Thymus (tissue), 11 donors: ENCODE results near the gene MAD1L1. TPM values are rescaled to one million over a fixed set of nuclear protein-coding genes. Genes with fewer than 3 reads are reported as not detected.

ENCODE experiments used
- DNase-seq, 9 donors: peaks; one replicate each; pipeline ENCODE4 v3.0.0-alpha.2; 2013; ENCODE audit warnings: low spot score in 9 of 9, low read depth in 6 of 9, missing footprints in 1 of 9
- H3K27ac ChIP-seq, 2 donors: one replicate each; pipeline ENCODE4 v1.5.1; 2013; ENCODE audit warnings: control low read depth in 1 of 2, low read depth in 1 of 2, low read length in 1 of 2, mild to moderate bottlenecking in 1 of 2, moderate library complexity in 1 of 2
- H3K27me3 ChIP-seq, 2 donors: one replicate each; pipeline ENCODE4 v1.5.1; 2013; ENCODE audit warnings: low read length in 1 of 2; ENCODE audit not compliant: control insufficient read depth in 2 of 2, insufficient read depth in 1 of 2
- H3K36me3 ChIP-seq, 2 donors: one replicate each; pipeline ENCODE4 v1.5.1; 2013; ENCODE audit warnings: low read length in 1 of 2, mild to moderate bottlenecking in 1 of 2, moderate library complexity in 1 of 2; ENCODE audit not compliant: control insufficient read depth in 2 of 2, insufficient read depth in 2 of 2
- H3K4me1 ChIP-seq, 2 donors: one replicate each; pipeline ENCODE4 v1.5.1; 2013; ENCODE audit warnings: low read length in 2 of 2; ENCODE audit not compliant: control insufficient read depth in 2 of 2, insufficient read depth in 2 of 2
- H3K4me3 ChIP-seq, 2 donors: one replicate each; pipeline ENCODE4 v1.5.1; 2013; ENCODE audit warnings: low read length in 2 of 2, control low read depth in 1 of 2, mild to moderate bottlenecking in 1 of 2
- H3K9me3 ChIP-seq, 2 donors: one replicate each; pipeline ENCODE4 v1.5.1; 2013; ENCODE audit warnings: low read length in 1 of 2, mild to moderate bottlenecking in 1 of 2; ENCODE audit not compliant: control insufficient read depth in 2 of 2, insufficient read depth in 1 of 2
- WGBS: extraction: QIAGEN DNeasy Blood & Tissue Kit; methylation state at CpG from one replicate; pipeline ENCODE4 v1.1.7; 2013; 5-methylcytosine and 5-hydroxymethylcytosine counted together
- polyA plus RNA-seq: library from polyadenylated mRNA; stranded (reverse); fragments of 200-250 nt; gene quantifications from one replicate; pipeline ENCODE4 v1.2.3, GENCODE V29; 2013
- total RNA-seq: library from RNA; stranded (reverse); fragments of 120-200 nt; gene quantifications from one replicate; pipeline ENCODE4 v1.2.4, GENCODE V29; 2013
- donor health status: healthy.

Gene MAD1L1
- total and polyA plus RNA-seq, 2 donors = 93.3 to 103 TPM

- no peak overlapping the region for H3K27ac ChIP-seq
- no peak overlapping the region for H3K4me3 ChIP-seq
- WGBS = 98% methylated on average over 25 of the region's 25 CpGs
- H3K9me3 ChIP-seq = peaks cover 3 to 27% of the 10 kb centered on the region in 2 donors
- DNase-seq = no peak
- peaks cover 17 to 22% of the 10 kb centered on the region in 2 donors for H3K36me3 ChIP-seq
- H3K4me1 ChIP-seq = peaks cover 9 to 41% of the 10 kb centered on the region in 2 donors
- H3K27me3 ChIP-seq = no peaks in the 10 kb centered on the region
Observed at GRCh38 chr7:2045559-2046405, 187.0 kb downstream of the MAD1L1 start.

GRCh38 chr7:2044883-2045471 lies 187.8 kb downstream of the MAD1L1 start:
- H3K4me3 ChIP-seq = no peak overlapping the region
- peaks cover 17 to 19% of the 10 kb centered on the region in 2 donors for H3K36me3 ChIP-seq
- H3K9me3 ChIP-seq = peaks cover 3 to 34% of the 10 kb centered on the region in 2 donors
- 97% methylated on average over 21 of the region's 21 CpGs for WGBS
- DNase-seq = no peak
- H3K27me3 ChIP-seq = no peaks in the 10 kb centered on the region
- H3K27ac ChIP-seq = no peak overlapping the region
- H3K4me1 ChIP-seq = peaks cover 17 to 42% of the 10 kb centered on the region in 2 donors

GRCh38 chr7:2044311-2044882 lies 188.3 kb downstream of the MAD1L1 start:
- H3K27ac ChIP-seq = no peak overlapping the region
- H3K4me3 ChIP-seq = no peak overlapping the region
- H3K27me3 ChIP-seq = no peaks in the 10 kb centered on the region
- no peak for DNase-seq
- peaks cover 17 to 19% of the 10 kb centered on the region in 2 donors for H3K36me3 ChIP-seq
- H3K4me1 ChIP-seq = peaks cover 22 to 43% of the 10 kb centered on the region in 2 donors
- H3K9me3 ChIP-seq = peaks cover 3 to 34% of the 10 kb centered on the region in 2 donors
- 98% methylated on average over 21 of the region's 21 CpGs for WGBS

GRCh38 chr7:2043316-2044039 lies 189.3 kb downstream of the MAD1L1 start:
- H3K4me3 ChIP-seq = no peak overlapping the region
- peaks cover 17 to 19% of the 10 kb centered on the region in 2 donors for H3K36me3 ChIP-seq
- H3K4me1 ChIP-seq = peaks cover 30 to 48% of the 10 kb centered on the region in 2 donors
- no peaks in the 10 kb centered on the region for H3K27me3 ChIP-seq
- DNase-seq = no peak
- peaks cover 3 to 37% of the 10 kb centered on the region in 2 donors for H3K9me3 ChIP-seq
- WGBS = 95% methylated on average over 32 of the region's 32 CpGs
- no peak overlapping the region for H3K27ac ChIP-seq

GRCh38 chr7:2042650-2043049 lies 190.1 kb downstream of the MAD1L1 start:
- Histone ChIP-seq H3K9me3 (peaks cover 3 to 39% of the 10 kb centered on the region in 2 donors), H3K4me1 (peaks cover 37 to 57% of the 10 kb centered on the region in 2 donors), H3K27me3 (no peaks in the 10 kb centered on the region), H3K36me3 (peaks cover 17 to 19% of the 10 kb centered on the region in 2 donors), H3K27ac (no peak overlapping the region), H3K4me3 (no peak overlapping the region)
- no peak for DNase-seq
- 89% methylated on average over 15 of the region's 15 CpGs for WGBS

GRCh38 chr7:2041496-2042367 lies 191.0 kb downstream of the MAD1L1 start:
- Histone ChIP-seq H3K27me3 (no peaks in the 10 kb centered on the region), H3K27ac (peak overlapping the region; percentile 53 to 81), H3K36me3 (peaks cover 17 to 19% of the 10 kb centered on the region in 2 donors), H3K4me1 (peaks cover 42 to 57% of the 10 kb centered on the region in 2 donors), H3K9me3 (peaks cover 3 to 41% of the 10 kb centered on the region in 2 donors), H3K4me3 (no peak overlapping the region)
- WGBS = 78% methylated on average over 26 of the region's 26 CpGs
- DNase-seq = peak in 1 of 9 donors; percentile 45

GRCh38 chr7:2040893-2041270 lies 191.9 kb downstream of the MAD1L1 start:
- no peaks in the 10 kb centered on the region for H3K27me3 ChIP-seq
- H3K4me3 ChIP-seq = no peak overlapping the region
- 12% methylated on average over 6 of the region's 6 CpGs for WGBS
- DNase-seq = peak in 7 of 9 donors; percentile 33 to 87 (median 65)
- peak overlapping the region in 1 of 2 donors; percentile 81 for H3K27ac ChIP-seq
- peaks cover 3 to 41% of the 10 kb centered on the region in 2 donors for H3K9me3 ChIP-seq
- peaks cover 17 to 19% of the 10 kb centered on the region in 2 donors for H3K36me3 ChIP-seq
- peaks cover 42 to 60% of the 10 kb centered on the region in 2 donors for H3K4me1 ChIP-seq
